ENCODE data around the gene PPP2R3B. TPM values are rescaled to one million over a fixed set of nuclear protein-coding genes. Genes with fewer than 3 reads are reported as not detected.

Gene PPP2R3B
- total RNA-seq, 1 donor from 2014 or later: 16.3 TPM

DNA sequence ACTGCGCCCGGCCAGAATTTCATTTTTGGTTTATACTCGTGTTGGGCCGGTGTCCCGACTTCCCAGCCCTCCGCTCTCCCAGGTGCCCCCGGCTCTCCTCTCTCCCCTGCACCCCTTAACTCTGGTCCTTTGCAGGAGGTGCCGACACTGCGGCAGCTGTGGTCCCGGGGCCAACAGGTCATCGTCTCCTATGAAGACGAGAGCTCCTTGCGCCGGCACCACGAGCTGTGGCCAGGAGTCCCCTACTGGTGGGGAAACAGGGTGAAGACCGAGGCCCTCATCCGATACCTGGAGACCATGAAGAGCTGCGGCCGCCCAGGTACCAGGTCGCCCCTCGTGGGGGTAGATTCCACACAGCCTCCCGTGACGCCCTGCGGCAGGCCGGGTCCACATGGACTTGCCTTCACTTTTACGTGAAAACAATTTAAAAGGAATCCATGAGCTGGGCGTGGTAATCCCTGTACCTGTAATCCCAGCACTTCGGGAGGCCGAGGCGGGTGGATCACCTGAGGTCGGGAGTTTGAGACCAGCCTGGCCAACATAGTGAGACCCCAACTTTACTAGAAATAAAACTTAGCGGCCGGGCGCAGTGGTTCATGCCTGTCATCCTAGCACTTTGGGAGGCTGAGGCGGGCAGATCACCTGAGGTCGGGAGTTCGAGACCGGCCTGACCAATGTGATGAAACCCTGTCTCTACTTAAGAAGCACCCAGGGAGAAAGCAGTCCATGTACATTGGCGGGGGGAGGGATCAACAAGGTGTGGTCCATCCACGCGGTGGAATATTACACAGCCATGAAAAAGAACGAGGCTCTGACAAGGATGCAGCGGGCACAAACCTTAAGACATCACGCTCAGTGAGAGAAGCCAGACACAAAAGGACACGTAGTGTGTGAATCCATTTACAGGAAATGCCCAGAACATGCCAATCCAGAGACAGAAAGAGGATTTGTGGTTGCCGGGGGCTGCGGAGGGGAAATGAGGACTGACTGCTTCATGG is 93.5 kb downstream of the PPP2R3B start:
- no peak for DNase-seq

DNA sequence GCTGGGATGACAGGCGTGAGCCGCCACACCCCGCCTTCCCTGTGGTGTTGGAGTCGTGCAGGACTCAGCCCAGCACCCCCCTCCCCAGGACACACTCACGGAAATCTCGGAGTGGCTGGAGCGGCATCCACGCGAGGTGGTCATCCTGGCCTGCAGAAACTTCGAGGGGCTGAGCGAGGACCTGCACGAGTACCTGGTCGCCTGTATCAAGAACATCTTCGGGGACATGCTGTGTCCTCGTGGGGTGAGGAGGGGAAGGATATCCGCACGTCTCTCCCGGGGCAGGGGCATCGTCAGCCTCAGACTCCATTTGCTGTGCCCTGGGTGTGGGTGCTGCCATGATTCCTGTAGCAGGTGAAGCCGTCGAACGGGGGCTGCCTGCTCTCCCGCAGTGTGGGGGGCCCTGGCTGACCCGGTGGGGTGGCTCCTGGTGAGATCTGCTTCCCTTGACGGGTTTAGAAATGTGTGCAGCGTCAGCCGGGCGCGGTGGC is 95.3 kb downstream of the PPP2R3B start:
- no peak for DNase-seq

- DNase-seq: no peak
Measured at GRCh38 chrX:290476-291166, 96.1 kb downstream of the PPP2R3B start.

- DNase-seq: no peak
Measured at GRCh38 chrX:288561-288991, 98.1 kb downstream of the PPP2R3B start.

- no peak for DNase-seq
Measured at GRCh38 chrX:287670-288069, 99.0 kb downstream of the PPP2R3B start.

- no peak for DNase-seq
Measured at GRCh38 chrX:285076-285677, 101.5 kb downstream of the PPP2R3B start.

Other genes starting within 250 kb of the PPP2R3B start
- 5.1 and 15.0 TPM in 2 replicates for gene PLCXD1, start 105.5 kb downstream of the PPP2R3B start, total RNA-seq
- gene GTPBP6, start 68.1 kb downstream of the PPP2R3B start, total RNA-seq: 31.7 and 49.9 TPM in 2 replicates
- gene SHOX, start 243.9 kb upstream of the PPP2R3B start, total RNA-seq: not detected in 2 replicates

Measured in dermis blood vessel endothelial cell (primary cell).